ENCODE measurements around the gene MRGPRG.
"Not testable (repeated sequence)": the region's sequence is repeated elsewhere in the genome, so short reads cannot be mapped to it uniquely, and the experiment has no call there.

The MRGPRG gene

DNA sequence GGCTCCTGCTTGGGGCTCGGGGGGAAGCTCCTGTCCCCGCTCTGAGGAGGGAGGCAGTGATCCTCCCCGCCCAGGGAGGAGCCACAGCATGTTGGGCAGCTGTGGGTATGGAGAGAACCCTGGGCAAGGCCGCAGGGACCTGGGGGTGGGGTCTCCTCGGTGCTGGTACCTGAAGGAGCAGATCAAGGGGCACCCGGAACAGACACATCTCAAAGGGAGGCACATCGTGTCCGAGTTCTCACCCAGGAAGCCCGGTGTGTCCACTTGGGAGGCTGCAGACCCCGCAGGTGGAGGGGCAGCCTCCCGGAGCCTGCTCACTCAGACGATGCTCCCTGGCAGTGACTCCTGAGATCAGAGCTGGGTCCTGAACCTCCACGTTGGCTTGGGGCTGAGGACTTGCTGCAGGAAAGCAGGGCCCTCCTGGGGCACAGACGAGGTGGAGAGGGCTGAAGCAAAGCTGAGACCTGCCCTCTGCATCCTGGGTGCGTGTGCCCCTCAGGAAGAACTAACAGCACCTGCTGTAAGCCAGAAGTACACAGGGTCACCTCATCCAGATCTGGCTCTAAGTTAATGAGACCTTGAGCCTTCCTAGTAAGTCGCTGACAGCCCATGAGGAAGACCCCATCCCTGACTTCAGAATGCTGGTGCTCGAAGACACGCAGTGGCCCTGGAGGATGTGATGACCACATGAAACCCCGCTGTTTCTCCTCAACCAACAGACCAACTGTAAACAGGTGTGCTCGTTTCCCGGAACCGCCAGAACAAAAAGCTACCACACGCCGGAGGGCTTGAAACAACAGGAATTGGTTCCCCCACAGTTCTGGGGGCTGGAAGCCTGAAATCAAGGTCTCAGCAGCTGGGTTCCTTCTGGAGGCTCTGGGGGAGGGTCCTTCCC lies 47.6 kb downstream of the MRGPRG start:
- no peak for DNase-seq

DNA sequence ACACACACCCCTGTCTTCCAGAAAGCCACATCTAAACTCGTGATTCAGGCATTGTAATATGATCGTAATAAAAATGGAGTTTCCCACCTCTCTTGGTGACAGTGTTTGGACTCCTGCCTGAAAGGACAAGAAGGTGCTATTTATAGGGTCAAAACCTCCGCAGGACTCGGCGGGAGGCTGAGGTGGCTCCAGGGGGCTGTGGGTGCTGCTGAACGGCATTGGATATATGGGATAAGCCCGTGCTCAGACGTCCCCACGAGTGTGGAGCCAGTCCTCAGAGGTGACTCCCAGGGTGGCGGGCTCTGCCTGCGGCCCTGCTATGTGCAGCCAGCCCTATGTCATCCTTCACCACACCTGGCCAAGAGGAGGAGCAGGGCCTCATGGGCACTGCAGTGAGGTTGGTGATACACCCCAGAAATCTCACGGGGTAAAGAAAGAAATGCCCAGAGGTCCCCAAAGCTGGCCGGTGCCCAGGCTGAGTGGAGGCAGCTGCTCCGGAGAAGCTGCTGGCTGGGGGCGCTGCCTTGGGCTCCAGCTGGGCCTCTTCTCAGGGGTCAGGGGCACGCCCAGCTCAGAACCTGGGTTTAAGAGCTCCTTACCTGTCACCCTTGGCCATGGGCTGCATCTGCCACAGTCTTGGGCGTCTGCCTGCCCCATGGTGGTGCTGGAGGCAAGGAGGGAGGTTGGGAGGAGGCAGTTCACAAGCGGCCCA lies 48.4 kb downstream of the MRGPRG start:
- DNase-seq, result no peak

DNA sequence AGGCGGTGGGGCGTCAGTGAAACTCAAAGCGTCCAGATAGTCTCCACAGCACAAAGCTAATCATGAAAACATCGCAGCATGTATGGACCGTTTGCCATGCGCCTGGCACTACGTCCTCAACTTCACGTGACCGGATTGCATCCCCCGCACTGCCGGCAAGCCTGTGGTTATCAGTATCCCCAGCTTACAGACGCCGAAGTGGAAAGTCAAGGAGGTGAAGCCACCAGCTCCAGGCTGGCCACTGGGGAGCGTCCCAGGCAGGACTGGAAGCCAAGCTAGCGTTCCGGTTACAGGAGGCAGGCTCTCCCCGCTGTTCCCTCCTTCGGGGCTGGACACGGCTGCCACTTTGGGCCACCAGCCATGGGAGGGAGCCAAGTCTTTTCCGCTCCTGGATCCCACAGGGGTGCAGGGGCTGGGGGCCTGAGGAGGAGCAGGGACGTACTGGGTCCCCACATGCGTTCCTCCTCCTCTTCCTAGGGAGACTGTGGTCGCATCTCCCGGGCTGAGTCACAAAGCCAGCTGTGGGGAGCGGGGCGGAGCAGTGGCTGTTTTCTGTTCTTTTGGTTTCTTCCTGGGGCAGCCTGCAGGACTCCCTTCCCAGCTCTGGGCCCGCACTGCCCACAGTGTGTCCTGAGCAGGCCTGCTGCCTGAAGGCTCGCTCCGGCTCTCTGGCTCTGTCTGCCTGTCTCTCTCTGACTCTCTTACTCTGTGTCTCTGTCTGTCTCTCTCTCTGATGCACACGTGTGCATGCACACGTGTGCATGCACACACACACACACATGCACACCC lies 49.2 kb downstream of the MRGPRG start:
- DNase-seq, result no peak

DNA sequence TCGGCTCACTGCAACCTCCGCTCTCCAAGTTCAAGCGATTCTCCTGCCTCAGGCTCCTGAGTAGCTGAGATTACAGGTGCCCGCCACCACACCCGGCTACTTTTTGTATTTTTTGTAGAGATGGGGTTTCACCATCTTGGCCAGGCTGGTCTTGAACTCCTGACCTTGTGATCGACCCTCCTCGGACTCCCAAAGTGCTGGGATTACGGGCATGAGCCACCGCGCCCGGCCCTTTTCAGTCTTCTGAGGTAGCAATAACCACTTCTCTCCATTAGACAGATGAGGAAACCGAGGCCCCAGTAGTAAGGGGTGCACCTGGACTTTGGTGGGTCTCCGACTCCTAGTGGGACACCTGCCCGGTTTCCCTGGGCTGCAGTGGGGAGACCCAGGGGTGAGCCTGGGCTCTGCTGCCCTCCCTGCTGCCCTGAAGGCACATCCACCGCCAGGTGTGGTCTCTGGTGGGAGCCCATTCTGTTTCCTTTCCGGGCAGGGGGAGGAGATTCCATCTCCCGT lies 49.8 kb downstream of the MRGPRG start:
- DNase-seq, result not testable (repeated sequence)
